Osteocyte (in vitro differentiated cells): ENCODE data around the gene TMEM176B. TPM values are rescaled to one million over a fixed set of nuclear protein-coding genes. Genes with fewer than 3 reads are reported as not detected.

Experiments
- DNase-seq: peaks from one replicate; pipeline ENCODE4 v3.0.0; 2021; ENCODE audit warnings: mixed read lengths; ENCODE audit not compliant: unreplicated experiment; ENCODE audit errors: extremely low spot score
- H3K27ac Mint-ChIP-seq: one replicate; pipeline ENCODE4 v1.8.0; 2021; ENCODE audit warnings: mild to moderate bottlenecking, mixed read lengths; ENCODE audit not compliant: unreplicated experiment
- H3K27me3 Mint-ChIP-seq: one replicate; pipeline ENCODE4 v1.8.0; 2021; ENCODE audit warnings: mixed read lengths; ENCODE audit not compliant: unreplicated experiment
- H3K36me3 Mint-ChIP-seq: one replicate; pipeline ENCODE4 v1.8.0; 2021; ENCODE audit warnings: mixed read lengths; ENCODE audit not compliant: unreplicated experiment
- H3K4me1 Mint-ChIP-seq: one replicate; pipeline ENCODE4 v1.8.0; 2021; ENCODE audit warnings: mixed read lengths; ENCODE audit not compliant: unreplicated experiment
- H3K4me3 Mint-ChIP-seq: one replicate; pipeline ENCODE4 v1.8.0; 2021; ENCODE audit warnings: mild to moderate bottlenecking, moderate library complexity, mixed read lengths; ENCODE audit not compliant: unreplicated experiment
- H3K9me3 Mint-ChIP-seq: one replicate; pipeline ENCODE4 v1.8.0; 2021; ENCODE audit warnings: mixed read lengths; ENCODE audit not compliant: unreplicated experiment
- total RNA-seq: library from RNA; stranded (reverse); gene quantifications from 2 replicates; pipeline ENCODE4 v1.2.1, GENCODE V29; 2021
- TF ChIP-seq, protein P1 (sequence below): fragments of 200-600 bp; sonication (generic); IDR thresholded peaks from 2 replicates; pipeline ENCODE4 v1.5.0; 2021; ENCODE audit warnings: antibody characterized with exemption, mild to moderate bottlenecking, moderate library complexity

The TMEM176B gene
- total RNA-seq, 1 donor from 2014 or later = not detected

- no peak for DNase-seq
- no peak overlapping the region for H3K4me3 Mint-ChIP-seq
- no peaks in the 10 kb centered on the region for H3K4me1 Mint-ChIP-seq
- H3K36me3 Mint-ChIP-seq = no peaks in the 10 kb centered on the region
- no peaks in the 10 kb centered on the region for H3K9me3 Mint-ChIP-seq
- H3K27ac Mint-ChIP-seq = no peak overlapping the region
- TF ChIP-seq, protein P1, sequence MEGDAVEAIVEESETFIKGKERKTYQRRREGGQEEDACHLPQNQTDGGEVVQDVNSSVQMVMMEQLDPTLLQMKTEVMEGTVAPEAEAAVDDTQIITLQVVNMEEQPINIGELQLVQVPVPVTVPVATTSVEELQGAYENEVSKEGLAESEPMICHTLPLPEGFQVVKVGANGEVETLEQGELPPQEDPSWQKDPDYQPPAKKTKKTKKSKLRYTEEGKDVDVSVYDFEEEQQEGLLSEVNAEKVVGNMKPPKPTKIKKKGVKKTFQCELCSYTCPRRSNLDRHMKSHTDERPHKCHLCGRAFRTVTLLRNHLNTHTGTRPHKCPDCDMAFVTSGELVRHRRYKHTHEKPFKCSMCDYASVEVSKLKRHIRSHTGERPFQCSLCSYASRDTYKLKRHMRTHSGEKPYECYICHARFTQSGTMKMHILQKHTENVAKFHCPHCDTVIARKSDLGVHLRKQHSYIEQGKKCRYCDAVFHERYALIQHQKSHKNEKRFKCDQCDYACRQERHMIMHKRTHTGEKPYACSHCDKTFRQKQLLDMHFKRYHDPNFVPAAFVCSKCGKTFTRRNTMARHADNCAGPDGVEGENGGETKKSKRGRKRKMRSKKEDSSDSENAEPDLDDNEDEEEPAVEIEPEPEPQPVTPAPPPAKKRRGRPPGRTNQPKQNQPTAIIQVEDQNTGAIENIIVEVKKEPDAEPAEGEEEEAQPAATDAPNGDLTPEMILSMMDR = no peak
- no peaks in the 10 kb centered on the region for H3K27me3 Mint-ChIP-seq
Observed at GRCh38 chr7:150742286-150742968, 57.7 kb downstream of the TMEM176B start.

Other genes starting within 250 kb of the TMEM176B start
- not detected in 2 replicates for gene GIMAP4, start 233.0 kb downstream of the TMEM176B start, total RNA-seq
- gene GIMAP6, start 168.0 kb downstream of the TMEM176B start, total RNA-seq = not detected in 2 replicates
- not detected in 2 replicates for gene GIMAP2, start 114.7 kb downstream of the TMEM176B start, total RNA-seq
- not detected in 2 replicates for gene GIMAP1, start 83.8 kb downstream of the TMEM176B start, total RNA-seq
- not detected in 2 replicates for gene GIMAP5, start 62.9 kb downstream of the TMEM176B start, total RNA-seq
- gene TMEM176A, start 405 bp upstream of the TMEM176B start, total RNA-seq = not detected in 2 replicates
- gene AOC1, start 52.2 kb upstream of the TMEM176B start, total RNA-seq = not detected in 2 replicates
- not detected in 2 replicates for gene KCNH2, start 178.0 kb upstream of the TMEM176B start, total RNA-seq
- 0.73 TPM in 1 of 2 replicates, not detected in the other for gene NOS3, start 190.7 kb upstream of the TMEM176B start, total RNA-seq
- 0.11 and 0.39 TPM in 2 replicates for gene ATG9B, start 224.1 kb upstream of the TMEM176B start, total RNA-seq
- 38.1 and 39.7 TPM in 2 replicates for gene ABCB8, start 228.1 kb upstream of the TMEM176B start, total RNA-seq
- gene ASIC3, start 248.2 kb upstream of the TMEM176B start, total RNA-seq = 3.6 and 5.8 TPM in 2 replicates